Middle frontal gyrus (tissue), 1 donor: ENCODE results near the gene ZNF423.

Experiments used
- DNase-seq: peaks from one replicate; pipeline ENCODE4 v3.0.0-alpha.2; 2015; ENCODE audit warnings: low spot score; ENCODE audit errors: extremely low spot score

ZNF423 gene

DNA sequence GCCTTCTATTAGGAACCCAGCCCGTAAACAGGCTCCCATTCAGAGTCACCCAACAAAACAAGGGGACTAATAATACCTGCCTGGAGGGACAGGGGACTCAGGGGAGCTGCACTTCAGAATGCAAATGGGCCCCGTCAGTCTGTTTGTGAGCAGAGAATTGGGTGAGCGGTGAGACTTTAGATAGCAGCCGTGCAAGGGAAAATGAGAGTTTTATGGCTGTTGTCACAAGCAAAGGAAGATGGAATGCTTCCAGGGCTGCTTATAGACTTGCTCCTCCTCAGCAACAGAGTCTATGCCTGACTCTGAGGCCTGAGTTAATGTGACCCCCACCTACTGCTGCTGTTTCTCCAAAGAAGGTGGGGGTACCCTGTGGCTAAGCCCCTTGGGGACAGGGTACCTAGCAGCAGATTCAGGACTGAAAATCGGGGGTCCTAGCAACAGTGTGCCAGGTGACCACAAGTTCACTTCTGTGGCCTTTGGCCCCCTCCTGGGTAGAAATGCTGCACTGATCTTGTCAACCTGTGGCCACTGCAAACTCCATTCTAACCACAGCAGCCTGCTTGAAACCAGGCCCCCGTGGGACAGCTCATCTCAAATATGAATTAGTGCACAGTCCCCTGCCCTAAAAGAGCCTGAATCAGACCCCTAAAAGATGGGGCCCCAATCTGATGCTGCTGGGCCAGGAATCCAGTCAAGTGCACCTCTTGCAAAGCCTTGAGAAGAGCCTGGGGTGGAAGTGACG is 355.9 kb downstream of the ZNF423 start:
- DNase-seq, result no peak

DNA sequence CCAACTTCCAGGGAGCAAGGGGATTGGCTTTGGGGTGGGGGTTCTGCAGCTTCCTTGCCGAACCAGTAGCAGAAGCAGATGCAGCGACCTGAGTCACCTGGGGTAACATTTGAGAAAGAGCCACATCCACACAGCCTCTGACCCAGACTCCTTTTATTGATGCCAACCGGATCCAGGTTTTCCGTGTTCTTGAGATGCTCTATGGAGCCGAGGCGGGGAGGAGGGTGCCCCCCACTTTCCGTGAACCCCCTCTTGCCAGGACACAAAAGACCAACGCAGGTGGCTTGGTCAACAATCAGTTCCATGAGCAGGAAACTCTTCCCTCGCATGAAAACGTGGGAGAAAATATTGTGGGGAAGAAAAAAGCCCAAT is 356.5 kb downstream of the ZNF423 start:
- no peak for DNase-seq

DNA sequence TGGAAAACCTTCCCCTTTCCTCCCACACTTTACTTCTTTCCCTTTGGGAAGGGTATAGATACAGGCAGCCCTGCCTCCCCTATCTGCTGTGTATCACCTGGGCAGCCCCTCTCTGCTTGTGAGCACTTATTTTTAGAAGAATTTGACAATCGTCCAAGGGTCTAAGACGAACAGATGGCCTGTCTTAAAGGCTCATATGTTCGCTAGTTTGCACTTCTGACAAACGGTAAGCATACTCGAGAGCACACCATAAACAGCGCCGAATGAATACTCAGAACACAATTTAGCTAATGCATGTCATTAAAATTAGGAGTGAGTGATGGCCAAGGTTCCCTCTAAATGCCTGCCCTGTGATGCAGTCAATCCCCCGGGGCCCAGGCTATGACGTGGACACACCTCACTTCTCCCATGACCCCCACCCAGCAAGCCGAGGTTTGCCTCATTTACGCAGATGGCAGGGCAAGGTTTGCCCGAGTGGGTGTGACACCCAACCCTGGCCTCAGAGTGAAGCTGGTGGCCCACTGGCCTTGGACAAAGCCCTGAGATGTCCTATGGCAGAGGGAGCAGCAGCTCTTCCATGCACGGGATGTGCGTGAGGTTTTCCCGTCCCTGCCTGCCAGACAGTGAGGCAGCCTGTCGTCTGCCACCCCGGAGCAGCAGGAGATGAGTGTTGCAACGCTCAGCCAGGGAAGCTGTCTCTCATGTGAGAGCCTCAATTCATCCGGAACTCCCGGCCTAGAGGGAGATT is 357.1 kb downstream of the ZNF423 start:
- no peak for DNase-seq

DNA sequence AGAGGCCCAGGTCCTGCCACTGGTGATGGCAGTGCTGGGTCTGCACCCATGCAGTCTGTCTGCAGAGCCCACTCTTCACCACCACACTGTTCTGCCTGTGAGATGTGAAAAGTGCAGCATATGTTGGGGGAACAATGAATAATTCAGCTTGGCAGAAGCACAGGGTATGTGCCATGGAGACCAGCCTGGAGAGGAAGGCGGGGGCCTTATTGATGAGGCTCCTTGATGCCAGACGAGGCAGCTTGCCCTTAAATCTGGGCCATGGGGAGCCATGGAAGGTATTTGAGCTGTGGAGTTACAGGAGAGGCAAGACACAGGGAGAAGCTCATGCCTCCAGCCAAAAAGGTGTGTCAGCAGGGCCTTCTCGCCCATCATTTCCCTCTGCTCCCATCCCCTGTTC is 357.6 kb downstream of the ZNF423 start:
- no peak for DNase-seq

DNA sequence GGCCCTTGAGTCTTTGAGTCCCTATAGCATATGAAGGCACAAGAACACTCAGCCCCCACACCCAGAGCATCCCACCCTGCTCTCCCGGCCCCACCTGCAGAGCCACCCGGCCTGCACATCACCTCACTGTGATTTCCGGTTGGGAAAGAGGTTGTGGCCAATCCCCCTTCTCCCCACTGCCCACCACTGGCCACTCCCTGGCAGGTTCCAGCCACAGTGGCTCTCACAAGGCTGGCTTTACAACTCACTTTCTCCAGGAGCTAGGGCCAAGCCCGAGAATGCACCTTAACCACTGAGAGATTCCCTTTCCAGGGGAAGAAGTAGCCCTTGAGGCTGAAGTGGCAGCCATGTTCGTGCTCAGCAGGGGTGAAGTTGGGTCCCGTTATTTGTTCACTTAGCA is 358.4 kb downstream of the ZNF423 start:
- DNase-seq, result no peak

DNA sequence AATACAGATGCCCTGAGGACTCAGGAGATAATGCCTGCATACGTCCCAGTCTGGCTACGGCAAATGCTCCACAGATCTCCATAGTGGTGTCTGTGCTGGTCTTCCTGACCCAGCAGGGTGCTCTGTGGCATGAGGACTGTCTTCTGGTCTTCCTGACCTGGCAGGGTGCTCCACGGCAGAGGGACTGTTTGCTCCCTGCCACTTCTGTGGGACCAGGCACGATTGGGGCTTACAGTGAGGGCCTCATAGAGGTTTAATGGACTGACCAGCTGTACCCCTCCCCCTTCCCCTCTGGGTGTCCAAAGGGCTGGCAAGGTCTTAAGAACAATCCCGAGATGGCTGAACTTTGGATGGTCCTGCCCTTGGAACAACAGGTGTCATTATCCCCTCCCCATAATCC is 359.3 kb downstream of the ZNF423 start:
- DNase-seq, result no peak

DNA sequence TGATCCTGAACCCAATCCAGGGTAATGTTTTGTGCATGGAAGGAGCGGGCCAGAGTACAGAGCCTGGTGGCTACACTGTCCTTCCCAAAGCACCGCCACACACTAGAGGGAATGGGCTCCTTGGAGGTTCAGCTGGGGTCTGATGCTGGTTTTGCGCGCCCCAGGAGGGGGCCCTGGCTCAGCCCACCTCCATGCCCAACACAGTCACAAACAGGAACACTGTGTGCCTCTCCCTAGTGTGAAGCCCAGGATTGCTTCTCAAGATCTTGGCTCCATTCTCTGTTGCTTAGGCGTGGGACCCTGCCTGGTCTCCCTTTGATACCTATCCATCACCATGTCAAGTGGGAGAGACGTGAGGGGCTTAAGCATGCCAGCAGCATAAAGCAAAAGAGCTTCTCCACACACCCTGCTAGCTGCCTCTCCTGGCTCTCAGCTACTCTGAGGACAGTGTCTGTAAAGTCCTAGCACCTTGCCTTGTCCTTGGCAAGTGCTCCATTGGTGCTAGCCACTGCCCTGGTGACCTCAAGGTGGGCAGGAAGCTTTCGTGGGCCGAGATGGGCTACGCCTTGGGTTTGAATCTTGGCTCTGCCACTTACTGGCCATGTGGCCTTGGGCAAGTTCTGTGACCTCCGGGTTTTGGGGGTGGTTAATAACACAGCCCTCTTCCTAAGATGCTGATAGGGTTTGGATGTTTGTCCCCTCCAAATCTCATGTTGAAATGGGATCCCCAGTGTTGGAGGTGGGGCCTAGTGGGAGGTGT is 360.1 kb downstream of the ZNF423 start:
- no peak for DNase-seq

DNA sequence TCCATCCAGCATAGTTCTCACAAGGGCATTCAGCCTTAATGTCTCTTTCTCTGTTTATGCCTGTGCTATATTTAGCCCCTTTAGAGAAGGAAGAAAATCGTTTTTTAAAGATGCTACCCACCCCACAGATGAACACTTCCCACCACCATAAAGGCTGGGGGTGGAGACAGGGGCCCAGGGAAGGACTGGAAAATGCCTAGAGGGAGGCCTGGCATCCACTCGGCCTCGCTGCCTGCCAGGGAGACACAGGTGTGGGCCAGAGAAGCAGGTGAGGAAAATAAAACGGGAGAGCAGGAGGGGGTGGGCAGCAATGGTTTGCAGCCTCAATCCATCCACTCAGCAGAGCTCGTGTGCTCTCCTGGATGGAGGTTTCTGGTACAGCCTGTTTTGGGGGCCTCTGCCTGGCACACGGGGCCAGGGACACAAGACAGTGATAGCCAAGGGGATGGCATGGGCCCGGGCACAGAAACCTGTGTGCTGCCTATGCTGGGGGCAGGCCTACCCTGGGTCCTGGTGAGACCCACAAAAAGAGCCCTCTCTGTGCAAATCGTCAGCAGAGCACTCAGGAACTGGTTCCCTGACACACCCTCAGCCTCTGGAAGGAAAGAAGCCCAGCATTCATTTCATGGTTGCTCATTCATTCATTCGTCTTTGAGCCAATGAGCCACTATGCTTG is 360.9 kb downstream of the ZNF423 start:
- no peak for DNase-seq

DNA sequence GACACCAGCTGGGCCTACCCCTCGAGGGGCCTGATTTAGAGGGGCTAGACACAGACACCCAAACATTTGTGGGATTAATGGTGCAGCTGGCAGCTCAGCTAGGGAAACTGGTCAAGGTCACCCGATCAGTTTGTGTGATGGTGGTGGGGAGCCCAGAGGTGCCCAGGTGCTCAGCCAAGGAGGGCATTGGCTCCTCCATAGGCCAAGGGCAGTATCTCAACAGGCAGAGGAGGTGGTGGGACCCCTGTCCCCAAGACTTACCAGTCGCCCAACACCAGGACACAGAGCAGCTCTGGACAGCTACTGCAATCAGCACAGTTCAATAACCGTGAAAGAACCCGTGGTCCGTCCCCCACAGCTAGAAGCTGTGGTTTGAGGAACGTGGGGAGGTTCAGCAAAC is 361.4 kb downstream of the ZNF423 start:
- DNase-seq, result no peak

DNA sequence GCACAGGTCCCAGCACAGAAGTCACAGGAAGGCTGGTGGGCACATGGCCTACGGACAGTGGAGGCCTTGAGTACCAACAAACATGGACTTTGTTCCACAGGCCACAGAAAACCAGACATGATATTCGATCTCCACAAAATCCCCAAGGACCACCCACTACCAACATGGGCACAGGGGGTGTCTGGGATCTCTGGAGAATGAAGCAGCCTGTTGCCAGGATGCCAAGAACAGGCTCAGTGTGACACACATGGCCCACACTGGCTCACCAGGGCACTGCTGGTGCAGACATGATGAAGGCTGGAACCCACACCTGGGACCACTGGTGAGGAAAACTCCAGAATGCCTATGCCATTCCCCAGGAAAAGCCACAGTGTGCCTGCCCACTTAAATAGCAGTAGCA is 362.1 kb downstream of the ZNF423 start:
- DNase-seq, result no peak

DNA sequence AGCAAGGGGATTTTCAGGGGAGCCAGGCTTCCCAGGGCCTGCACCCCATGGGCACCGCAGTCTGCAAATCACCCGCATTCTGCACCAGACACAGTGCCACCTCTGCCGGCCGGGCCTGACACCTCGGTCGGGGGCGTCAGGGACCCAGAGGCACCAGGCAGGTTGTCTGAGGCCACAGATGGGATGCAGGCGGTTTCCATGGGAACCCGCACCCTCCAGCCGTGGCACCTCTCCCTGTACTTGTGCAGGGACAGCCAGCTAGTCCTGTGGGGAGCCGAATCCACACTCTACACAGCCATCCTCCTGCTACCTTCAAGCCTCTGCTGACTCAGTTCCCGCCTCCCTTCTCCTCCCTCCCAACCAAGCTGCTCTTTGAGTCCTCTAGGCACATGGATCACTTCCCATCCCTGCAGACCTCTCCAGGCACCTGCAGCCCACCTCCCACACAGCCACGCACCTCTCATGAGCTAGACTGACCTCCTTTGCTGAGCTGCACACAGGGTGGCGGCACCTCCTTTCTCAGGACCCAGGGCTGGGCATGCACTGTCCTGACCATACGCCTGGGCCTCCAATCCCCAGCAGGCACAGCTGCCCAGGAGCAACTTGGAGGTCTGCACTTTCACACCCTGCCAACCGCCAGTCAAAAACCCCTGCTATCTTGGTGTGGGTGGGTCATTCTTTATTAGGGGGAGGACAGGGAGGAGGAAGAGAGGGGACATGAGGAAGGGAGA is 362.9 kb downstream of the ZNF423 start:
- DNase-seq, result no peak

DNA sequence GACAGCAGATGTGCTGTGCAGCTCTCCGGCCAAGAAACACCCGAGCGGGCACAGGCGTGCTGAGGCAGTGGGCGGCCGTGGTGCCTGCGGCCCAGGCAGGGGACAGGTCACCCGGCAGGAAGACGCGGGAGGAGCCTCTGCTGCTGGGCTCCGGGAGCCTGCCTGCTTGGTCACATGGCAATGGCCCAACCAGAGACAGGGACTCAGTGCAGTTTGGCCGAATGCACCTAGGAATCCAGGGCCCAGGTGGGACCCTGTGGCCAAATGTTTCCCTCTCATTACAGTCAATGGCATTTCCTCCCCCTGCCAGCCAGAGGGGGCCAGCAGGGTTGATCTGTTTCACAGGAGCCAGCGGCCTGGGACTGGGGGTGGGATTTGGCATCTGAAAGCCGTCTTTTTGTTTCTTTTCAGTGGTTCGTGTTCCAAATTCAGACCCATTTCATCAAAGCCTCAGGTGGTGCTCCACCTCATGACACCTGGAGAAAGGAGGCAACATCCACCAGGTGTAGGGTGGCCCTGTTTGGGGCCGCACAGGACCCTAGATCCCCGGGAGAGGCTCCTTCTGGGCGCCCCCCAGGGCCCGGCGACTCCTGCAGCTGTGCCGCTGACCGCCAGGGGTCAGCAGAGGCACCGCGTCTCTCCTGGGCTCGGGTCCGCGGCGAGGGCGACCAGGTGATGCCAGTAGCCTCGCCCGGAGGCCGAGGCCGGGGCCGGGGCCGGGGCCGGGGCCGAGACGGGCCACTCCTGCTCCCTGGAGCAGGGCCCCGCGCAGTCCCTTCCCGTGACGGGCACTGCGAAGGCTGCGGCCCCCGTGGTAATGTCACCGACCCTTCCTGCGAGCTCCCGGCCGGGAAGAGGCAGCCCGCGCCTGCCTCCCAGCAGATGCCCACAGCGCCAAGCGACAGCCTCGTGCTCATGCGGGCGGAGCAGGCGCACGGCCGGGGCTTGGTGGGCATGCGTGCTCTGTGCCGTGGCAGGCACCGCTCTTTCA is 363.8 kb downstream of the ZNF423 start:
- DNase-seq, result no peak

DNA sequence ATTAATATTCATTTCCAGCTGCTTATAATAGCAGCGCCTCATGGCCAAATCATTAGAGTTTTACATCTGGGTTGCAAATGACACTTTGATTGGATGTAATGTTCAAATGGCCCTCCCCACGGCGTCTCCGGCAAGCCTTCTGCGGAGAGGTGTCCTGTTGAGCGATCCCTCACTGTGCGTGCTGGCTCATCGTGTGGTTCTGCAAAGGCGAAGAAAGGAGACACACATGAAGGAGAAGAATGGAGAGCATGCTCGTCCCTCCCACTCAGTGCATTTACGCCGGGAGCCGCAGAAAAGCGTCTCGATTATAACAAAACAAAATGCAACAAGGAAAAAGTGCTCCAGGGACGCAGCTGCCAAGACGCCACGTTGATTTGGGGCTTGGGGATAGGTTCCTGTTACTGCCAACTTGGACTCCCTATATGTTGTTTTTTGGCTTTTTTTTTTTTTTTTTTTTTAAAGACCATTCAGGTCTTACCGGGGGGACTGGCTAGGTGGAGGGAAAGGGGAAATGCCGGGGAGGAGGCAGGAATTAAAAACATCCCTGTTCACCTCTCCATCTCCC is 364.7 kb downstream of the ZNF423 start:
- DNase-seq, result no peak

DNA sequence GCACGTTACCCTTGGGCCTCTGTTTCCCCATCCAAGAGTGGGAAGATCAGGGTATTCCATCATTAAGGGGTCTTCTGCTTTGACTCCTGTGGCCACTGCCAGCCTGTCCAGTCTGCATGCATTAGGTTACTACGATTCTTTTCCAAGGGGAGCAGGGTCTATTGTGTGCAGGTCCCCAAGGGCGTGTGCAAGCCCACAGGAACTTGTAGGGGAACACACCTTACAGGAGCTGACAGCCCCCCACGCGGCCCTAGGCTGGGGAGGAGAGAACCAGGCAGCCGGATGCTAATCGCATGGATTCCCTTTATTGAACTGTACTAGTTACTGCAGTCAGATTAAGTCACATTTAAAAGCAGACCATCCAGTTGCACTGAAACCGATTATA is 365.6 kb downstream of the ZNF423 start:
- DNase-seq, result no peak

DNA sequence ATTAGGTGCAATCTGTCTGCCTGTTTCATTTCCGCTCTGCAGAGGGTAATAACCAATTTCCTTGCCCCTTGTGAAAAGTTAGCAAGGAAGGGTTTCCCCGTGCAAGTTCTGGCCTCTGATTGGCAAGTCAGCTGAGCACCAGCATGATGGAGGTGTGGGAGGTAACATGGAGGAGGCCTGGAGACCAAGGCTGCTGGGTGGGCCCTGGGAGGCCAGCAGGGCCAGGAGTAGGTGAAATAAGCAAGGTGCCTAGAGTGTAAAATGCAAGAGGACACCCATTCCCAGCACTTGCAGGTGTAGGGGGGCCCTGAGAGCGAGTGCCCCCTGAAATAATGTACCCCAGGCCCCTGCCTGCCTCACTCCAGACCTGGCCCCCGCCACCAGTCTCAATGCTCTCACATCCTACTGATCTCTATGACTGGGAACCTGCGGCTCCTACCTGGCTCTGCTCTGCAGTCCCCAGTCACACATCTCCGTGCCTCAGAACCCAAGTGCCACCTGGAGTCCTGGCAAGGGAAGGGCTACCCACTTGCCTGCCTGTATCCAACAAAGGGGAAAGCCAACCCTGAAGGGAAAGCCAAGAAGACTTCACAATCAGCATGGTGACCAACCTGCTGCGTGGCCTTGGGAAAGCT is 366.1 kb downstream of the ZNF423 start:
- DNase-seq, result no peak

DNA sequence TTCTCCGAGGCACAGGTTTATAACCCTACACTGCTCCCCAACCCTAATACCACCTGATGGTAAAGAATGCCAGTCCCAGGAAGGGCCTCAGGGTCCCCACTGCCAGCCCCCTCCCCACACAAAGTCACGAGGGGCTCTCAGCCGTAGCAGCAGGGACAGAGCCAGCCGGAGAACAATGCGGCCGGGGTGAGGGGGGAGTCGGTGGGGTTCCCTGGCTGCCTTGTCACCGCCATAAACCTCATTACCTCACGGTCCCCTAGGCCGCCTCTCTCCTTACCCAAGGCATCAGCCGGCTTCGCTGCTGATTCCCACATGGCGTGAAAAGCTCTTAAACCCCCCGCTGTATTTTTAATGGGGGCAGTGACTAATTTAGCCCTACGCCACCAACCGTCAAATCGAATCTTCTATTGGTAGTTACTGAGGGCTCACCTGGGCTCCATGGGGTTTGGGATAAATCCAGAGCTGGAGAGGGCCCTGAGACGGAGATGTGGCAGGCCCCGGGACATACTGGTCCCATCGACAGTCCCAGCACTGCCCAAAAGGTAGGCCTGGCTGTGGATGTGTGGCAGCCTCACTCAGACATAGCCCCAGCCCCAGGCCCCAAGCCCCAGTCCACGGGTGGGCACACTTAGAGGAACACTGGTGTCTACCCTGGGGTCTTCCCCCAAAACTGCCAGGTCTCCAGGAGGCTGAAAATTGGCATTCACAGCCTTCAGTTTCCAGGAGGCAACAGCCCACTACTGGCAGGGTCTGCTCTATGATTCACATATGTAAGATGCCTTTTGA is 367.0 kb downstream of the ZNF423 start:
- DNase-seq, result no peak

DNA sequence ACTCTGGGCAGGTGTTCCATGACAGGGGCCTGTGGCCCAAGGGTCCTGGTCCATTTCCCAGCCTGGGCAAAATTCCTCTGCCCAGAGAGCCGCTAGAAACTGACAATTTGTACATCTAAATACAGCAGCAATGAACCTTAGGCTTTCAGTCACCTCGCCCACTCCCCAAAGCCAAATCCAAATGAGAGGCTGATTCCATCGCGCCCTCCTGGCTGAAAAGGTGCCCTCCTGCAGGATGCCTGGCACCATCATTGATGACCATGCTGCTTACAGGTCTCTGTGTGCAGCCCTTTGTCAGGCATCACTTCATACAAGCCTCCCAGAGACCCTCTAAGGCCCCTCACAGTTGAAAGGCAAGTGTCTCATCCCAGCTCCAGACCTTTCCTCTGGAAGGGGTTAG is 367.6 kb downstream of the ZNF423 start:
- no peak for DNase-seq

DNA sequence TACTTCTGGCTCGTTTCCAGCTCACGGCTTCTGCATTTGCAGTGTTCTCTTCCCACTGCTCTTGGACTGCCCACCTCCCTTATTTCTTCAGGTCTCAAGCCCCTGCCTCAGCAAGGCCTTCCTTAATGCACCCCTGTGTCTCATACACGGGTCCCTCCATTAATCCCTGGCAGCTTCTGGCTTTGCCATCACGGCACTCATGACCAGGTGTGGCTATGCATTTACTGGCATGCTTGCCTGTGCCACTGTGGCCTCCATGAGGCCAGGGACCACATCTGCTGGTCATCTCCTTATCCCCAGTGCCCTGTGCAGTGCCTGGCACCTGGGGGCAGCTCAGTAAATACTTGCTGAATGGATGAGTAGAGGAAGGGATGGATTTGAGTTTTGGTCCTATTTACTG is 368.2 kb downstream of the ZNF423 start:
- DNase-seq, result no peak
